ENCODE results near the gene MFSD6.

- TF ChIP-seq JUN (IDR thresholded peaks at IDR 0.05; ENCODE audit: low read depth, low read length), result no peak
- no peak for TF ChIP-seq EZH2 (IDR thresholded peaks at IDR 0.05; ENCODE audit: low read depth, low read length, severe bottlenecking)
- no peak for TF ChIP-seq NANOG (IDR thresholded peaks at IDR 0.05; ENCODE audit: insufficient read depth, low read depth, low read length, poor library complexity, severe bottlenecking)
- peak in 1 of 2 experiments; percentile 13; a peak in 1 of 3 replicates for TF ChIP-seq POLR2A (IDR thresholded peaks at IDR 0.05; ENCODE audit: control extremely low read depth in 1 of 2, low read depth in 2 of 2, low read length in 2 of 2)
- 0 out of 2 replicates have a peak, but pooled peaks have one; percentile 62 for TF ChIP-seq TCF12 (IDR thresholded peaks at IDR 0.05; ENCODE audit: low read depth, low read length)
- no peak for TF ChIP-seq TEAD4 (IDR thresholded peaks at IDR 0.05; ENCODE audit: low read depth, low read length)
- TF ChIP-seq, protein P1, sequence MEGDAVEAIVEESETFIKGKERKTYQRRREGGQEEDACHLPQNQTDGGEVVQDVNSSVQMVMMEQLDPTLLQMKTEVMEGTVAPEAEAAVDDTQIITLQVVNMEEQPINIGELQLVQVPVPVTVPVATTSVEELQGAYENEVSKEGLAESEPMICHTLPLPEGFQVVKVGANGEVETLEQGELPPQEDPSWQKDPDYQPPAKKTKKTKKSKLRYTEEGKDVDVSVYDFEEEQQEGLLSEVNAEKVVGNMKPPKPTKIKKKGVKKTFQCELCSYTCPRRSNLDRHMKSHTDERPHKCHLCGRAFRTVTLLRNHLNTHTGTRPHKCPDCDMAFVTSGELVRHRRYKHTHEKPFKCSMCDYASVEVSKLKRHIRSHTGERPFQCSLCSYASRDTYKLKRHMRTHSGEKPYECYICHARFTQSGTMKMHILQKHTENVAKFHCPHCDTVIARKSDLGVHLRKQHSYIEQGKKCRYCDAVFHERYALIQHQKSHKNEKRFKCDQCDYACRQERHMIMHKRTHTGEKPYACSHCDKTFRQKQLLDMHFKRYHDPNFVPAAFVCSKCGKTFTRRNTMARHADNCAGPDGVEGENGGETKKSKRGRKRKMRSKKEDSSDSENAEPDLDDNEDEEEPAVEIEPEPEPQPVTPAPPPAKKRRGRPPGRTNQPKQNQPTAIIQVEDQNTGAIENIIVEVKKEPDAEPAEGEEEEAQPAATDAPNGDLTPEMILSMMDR (IDR thresholded peaks at IDR 0.05; ENCODE audit: control extremely low read depth in 1 of 3, insufficient read depth in 1 of 3, low read depth in 1 of 3, low read length in 3 of 3), result peak in 1 of 3 experiments; percentile 2; a peak in 1 of 4 replicates
Observed at GRCh38 chr2:190407662-190408537, at the start of gene MFSD6.
